Astrocyte (in vitro differentiated cells and primary cell): ENCODE results near the gene OTOF. TPM values are rescaled to one million over a fixed set of nuclear protein-coding genes. Genes with fewer than 3 reads are reported as not detected.
A peak's percentile ranks its signal among the peaks of the same experiment; 100 is the strongest.

Experiments used
- DNase-seq: peaks from one replicate; pipeline ENCODE4 v3.0.0-alpha.2; 2010; ENCODE audit warnings: low read depth
- FAIRE-seq: peaks from 2 replicates; lab custom pipeline; 2011; peaks lifted over from hg19 to GRCh38; lab: Jason Lieb, UNC
- H2AFZ ChIP-seq: 2 replicates; pipeline ENCODE4 v1.6.0; 2012; ENCODE audit warnings: low read depth, low read length, inconsistent platforms
- H3K27ac ChIP-seq: 2 replicates; pipeline ENCODE4 v1.5.1; 2011; ENCODE audit warnings: low read depth, low read length, inconsistent platforms
- H3K27me3 ChIP-seq: 2 replicates; pipeline ENCODE4 v1.6.0; 2011; ENCODE audit warnings: low read length, inconsistent platforms; ENCODE audit not compliant: insufficient read depth
- H3K36me3 ChIP-seq: 2 replicates; pipeline ENCODE4 v1.5.1; 2011; ENCODE audit warnings: low read length, inconsistent platforms; ENCODE audit not compliant: insufficient read depth
- H3K4me1 ChIP-seq: 2 replicates; pipeline ENCODE4 v1.5.1; 2011; ENCODE audit warnings: low read length, inconsistent platforms; ENCODE audit not compliant: insufficient read depth
- H3K4me2 ChIP-seq: 2 replicates; pipeline ENCODE4 v1.6.0; 2012; ENCODE audit warnings: low read length, inconsistent platforms
- H3K4me3 ChIP-seq: 2 replicates; pipeline ENCODE4 v1.5.1; 2011; ENCODE audit warnings: low read depth, mild to moderate bottlenecking, low read length, inconsistent platforms; ENCODE audit not compliant: insufficient read depth
- H3K79me2 ChIP-seq: 2 replicates; pipeline ENCODE4 v1.6.0; 2012; ENCODE audit warnings: mild to moderate bottlenecking, low read length, inconsistent platforms; ENCODE audit not compliant: insufficient read depth
- H3K9ac ChIP-seq: 2 replicates; pipeline ENCODE4 v1.6.0; 2012; ENCODE audit warnings: mild to moderate bottlenecking, low read length, inconsistent platforms
- H3K9me3 ChIP-seq: 2 replicates; pipeline ENCODE4 v1.5.1; 2012; ENCODE audit warnings: low read depth, mild to moderate bottlenecking, low read length, inconsistent platforms; ENCODE audit not compliant: insufficient read depth
- H4K20me1 ChIP-seq: 2 replicates; pipeline ENCODE4 v1.6.0; 2012; ENCODE audit warnings: low read length, inconsistent platforms; ENCODE audit not compliant: insufficient read depth
- H3K27ac Mint-ChIP-seq: one replicate; pipeline ENCODE4 v1.8.0; 2021; ENCODE audit warnings: mild to moderate bottlenecking, mixed read lengths; ENCODE audit not compliant: unreplicated experiment
- H3K27me3 Mint-ChIP-seq: one replicate; pipeline ENCODE4 v1.8.0; 2021; ENCODE audit warnings: low read depth, mixed read lengths; ENCODE audit not compliant: unreplicated experiment
- H3K36me3 Mint-ChIP-seq: one replicate; pipeline ENCODE4 v1.8.0; 2021; ENCODE audit warnings: low read depth, mixed read lengths; ENCODE audit not compliant: unreplicated experiment
- H3K4me1 Mint-ChIP-seq: one replicate; pipeline ENCODE4 v1.8.0; 2021; ENCODE audit warnings: low read depth, mixed read lengths; ENCODE audit not compliant: unreplicated experiment
- H3K4me3 Mint-ChIP-seq: one replicate; pipeline ENCODE4 v1.8.0; 2021; ENCODE audit warnings: mild to moderate bottlenecking, moderate library complexity, mixed read lengths; ENCODE audit not compliant: unreplicated experiment
- H3K9me3 Mint-ChIP-seq: one replicate; pipeline ENCODE4 v1.8.0; 2021; ENCODE audit warnings: mild to moderate bottlenecking, mixed read lengths; ENCODE audit not compliant: unreplicated experiment
- CTCF ChIP-seq: IDR thresholded peaks from 2 replicates; pipeline ENCODE4 v1.5.1; 2011; ENCODE audit warnings: low read depth, mild to moderate bottlenecking, inconsistent platforms, low read length, moderate library complexity; ENCODE audit not compliant: insufficient read depth
- EZH2 ChIP-seq: IDR thresholded peaks from 2 replicates; pipeline ENCODE4 v1.6.1; 2012; ENCODE audit warnings: mild to moderate bottlenecking, low read length, inconsistent platforms; ENCODE audit not compliant: insufficient read depth
- total RNA-seq: library from RNA; stranded (reverse); gene quantifications from 2 replicates; pipeline ENCODE4 v1.2.1, GENCODE V29; 2021

Gene OTOF
- total RNA-seq, 1 donor from 2014 or later: not detected

- Histone ChIP-seq H3K9me3 (no peaks in the 10 kb centered on the region), H3K36me3 (no peaks in the 10 kb centered on the region), H3K4me1 (no peaks in the 10 kb centered on the region), H3K9ac (no peak overlapping the region), H3K79me2 (no peaks in the 10 kb centered on the region), H4K20me1 (no peaks in the 10 kb centered on the region), H3K27ac (no peak overlapping the region), H3K4me3 (no peak overlapping the region), H2AFZ (no peak overlapping the region), H3K4me2 (no peak overlapping the region), H3K27me3 (no peaks in the 10 kb centered on the region)
- no peak for FAIRE-seq
- Mint-ChIP-seq H3K4me1 (peaks cover 6% of the 10 kb centered on the region), H3K27me3 (peaks cover 29% of the 10 kb centered on the region), H3K36me3 (no peaks in the 10 kb centered on the region), H3K4me3 (no peak overlapping the region), H3K27ac (no peak overlapping the region), H3K9me3 (no peaks in the 10 kb centered on the region)
- TF ChIP-seq CTCF (no peak), EZH2 (no peak)
- no peak for DNase-seq
Observed at GRCh38 chr2:26456440-26457250, 21.3 kb downstream of the OTOF start.

- Mint-ChIP-seq H3K27me3 (peaks cover 32% of the 10 kb centered on the region), H3K4me3 (no peak overlapping the region), H3K36me3 (no peaks in the 10 kb centered on the region), H3K9me3 (no peaks in the 10 kb centered on the region), H3K27ac (peak overlapping the region; percentile 55), H3K4me1 (peaks cover 6% of the 10 kb centered on the region)
- FAIRE-seq (no peak), DNase-seq (no peak)
- Histone ChIP-seq H3K36me3 (no peaks in the 10 kb centered on the region), H3K4me2 (no peak overlapping the region), H3K79me2 (no peaks in the 10 kb centered on the region), H3K9ac (no peak overlapping the region), H3K27me3 (no peaks in the 10 kb centered on the region), H3K9me3 (no peaks in the 10 kb centered on the region), H3K4me1 (no peaks in the 10 kb centered on the region), H4K20me1 (no peaks in the 10 kb centered on the region), H3K4me3 (no peak overlapping the region), H3K27ac (no peak overlapping the region), H2AFZ (no peak overlapping the region)
- TF ChIP-seq CTCF: no peak
- no peak for TF ChIP-seq EZH2
Observed at GRCh38 chr2:26455670-26456439, 22.1 kb downstream of the OTOF start.
